Frontal cortex (tissue), 4 donors: ENCODE results near the gene GRK2. TPM values are rescaled to one million over a fixed set of nuclear protein-coding genes. Genes with fewer than 3 reads are reported as not detected.
A peak's percentile ranks its signal among the peaks of the same experiment; 100 is the strongest.
"Not testable (repeated sequence)": the region's sequence is repeated elsewhere in the genome, so short reads cannot be mapped to it uniquely, and the experiment has no call there.

Experiments used
- DNase-seq, 2 donors: peaks; one replicate each; pipeline ENCODE4 v3.0.0; 2012; ENCODE audit warnings: low spot score in 2 of 2
- FAIRE-seq: peaks from 2 replicates; lab custom pipeline; 2012; peaks lifted over from hg19 to GRCh38; lab: Jason Lieb, UNC
- total RNA-seq: library from RNA; depleted of rRNA; stranded (reverse); fragments of >200 nt; gene quantifications from one replicate; pipeline ENCODE4 v1.2.3, GENCODE V29; 2014
- donor health status: control.
- donor health status: control.
- donor health status: control.

GRK2 gene
- total RNA-seq, 1 donor from 2014 or later, result 46.9 TPM

- DNase-seq (no peak), FAIRE-seq (no peak)
Observed at GRCh38 chr11:67252831-67253239, 13.4 kb upstream of the GRK2 start.

- DNase-seq, result no peak
- no peak for FAIRE-seq
Observed at GRCh38 chr11:67253872-67254624, 12.2 kb upstream of the GRK2 start.

GRCh38 chr11:67254798-67255197 lies 11.5 kb upstream of the GRK2 start:
- no peak for DNase-seq
- FAIRE-seq, result no peak

- no peak for FAIRE-seq
- DNase-seq, result no peak
Observed at GRCh38 chr11:67255353-67255752, 10.9 kb upstream of the GRK2 start.

- DNase-seq (no peak), FAIRE-seq (no peak)
Observed at GRCh38 chr11:67255864-67256263, 10.4 kb upstream of the GRK2 start.

GRCh38 chr11:67256477-67257135 lies 9.7 kb upstream of the GRK2 start:
- DNase-seq, result no peak
- no peak for FAIRE-seq

- no peak for DNase-seq
- no peak for FAIRE-seq
Observed at GRCh38 chr11:67260406-67260805, 5.9 kb upstream of the GRK2 start.

GRCh38 chr11:67260885-67261639 lies 5.2 kb upstream of the GRK2 start:
- not testable (repeated sequence) for FAIRE-seq
- peak; percentile 68 to 76 for DNase-seq

- no peak for DNase-seq
- FAIRE-seq, result no peak
Observed at GRCh38 chr11:67261640-67261945, 4.7 kb upstream of the GRK2 start.

- DNase-seq (no peak), FAIRE-seq (no peak)
Observed at GRCh38 chr11:67261946-67262681, 4.2 kb upstream of the GRK2 start.

GRCh38 chr11:67262731-67263675 lies 3.3 kb upstream of the GRK2 start:
- FAIRE-seq (no peak), DNase-seq (peak; percentile 87 to 90)

GRCh38 chr11:67264260-67264659 lies 2.0 kb upstream of the GRK2 start:
- FAIRE-seq (no peak), DNase-seq (no peak)

- no peak for DNase-seq
- FAIRE-seq, result no peak
Observed at GRCh38 chr11:67264877-67265632, 1.2 kb upstream of the GRK2 start.

- no peak for FAIRE-seq
- peak; percentile 91 for DNase-seq
Observed at GRCh38 chr11:67265633-67266448, 432 bp upstream of the GRK2 start.

GRCh38 chr11:67267188-67268080 lies 1.2 kb downstream of the GRK2 start:
- DNase-seq (no peak), FAIRE-seq (no peak)

GRCh38 chr11:67268081-67268961 lies 2.0 kb downstream of the GRK2 start:
- DNase-seq (no peak), FAIRE-seq (no peak)
